ENCODE measurements around the gene SH2D3A.
"Not testable (repeated sequence)": the region's sequence is repeated elsewhere in the genome, so short reads cannot be mapped to it uniquely, and the experiment has no call there.

Gene SH2D3A

GRCh38 chr19:6754653-6755463 is 12.4 kb downstream of the SH2D3A start:
- DNase-seq, result no peak

- DNase-seq, result no peak
These were observed 13.1 kb downstream of the SH2D3A start for GRCh38 chr19:6754136-6754535.

- DNase-seq, result peak; percentile 95
These were observed 13.8 kb downstream of the SH2D3A start for GRCh38 chr19:6753178-6754031.

GRCh38 chr19:6752256-6753177 is 14.7 kb downstream of the SH2D3A start:
- DNase-seq, result no peak

GRCh38 chr19:6751189-6751588 is 16.0 kb downstream of the SH2D3A start:
- no peak for DNase-seq

- DNase-seq, result no peak
These were observed 17.2 kb downstream of the SH2D3A start for GRCh38 chr19:6750062-6750461.

GRCh38 chr19:6748543-6748942 is 18.7 kb downstream of the SH2D3A start:
- not testable (repeated sequence) for DNase-seq

- no peak for DNase-seq
These were observed 21.3 kb downstream of the SH2D3A start for GRCh38 chr19:6745965-6746364.

- no peak for DNase-seq
These were observed 22.6 kb downstream of the SH2D3A start for GRCh38 chr19:6744381-6745301.

- DNase-seq, result no peak
These were observed 23.4 kb downstream of the SH2D3A start for GRCh38 chr19:6743714-6744380.

GRCh38 chr19:6743066-6743465 is 24.2 kb downstream of the SH2D3A start:
- no peak for DNase-seq

GRCh38 chr19:6740589-6741343 is 26.5 kb downstream of the SH2D3A start:
- DNase-seq, result no peak

- peak; percentile 31 for DNase-seq
These were observed 27.2 kb downstream of the SH2D3A start for GRCh38 chr19:6739883-6740588.

- DNase-seq, result peak; percentile 85
These were observed 27.8 kb downstream of the SH2D3A start, which contains the start of gene TRIP10 for GRCh38 chr19:6739390-6739882. Gene TRIP10, plus strand, starts transcription at chr19:6739680. Its CDS starts 82 bp downstream, at chr19:6739762.

GRCh38 chr19:6738787-6739389 is 28.3 kb downstream of the SH2D3A start:
- peak; percentile 38 for DNase-seq

GRCh38 chr19:6737873-6738786 is 29.1 kb downstream of the SH2D3A start:
- DNase-seq, result peak; percentile 88

- DNase-seq, result peak; percentile 99
These were observed 29.9 kb downstream of the SH2D3A start, which contains the start of gene GPR108 for GRCh38 chr19:6737284-6737872. Gene GPR108, minus strand, starts transcription at chr19:6737580. Its CDS starts 4 bp downstream, at chr19:6737576.

All from activated CD4-positive, alpha-beta T cell treated with anti-CD3 and anti-CD28 coated beads for 48 hours (primary cell).